ENCODE data around the gene MAPRE2.

MAPRE2 gene

GRCh38 chr18:35063875-35064690, 22.9 kb downstream of the MAPRE2 start:
- no peak for DNase-seq

- DNase-seq = no peak
Measured at GRCh38 chr18:35067454-35067853, 26.2 kb downstream of the MAPRE2 start.

- DNase-seq = no peak
Measured at GRCh38 chr18:35071819-35072247, 30.6 kb downstream of the MAPRE2 start.

- DNase-seq = no peak
Measured at GRCh38 chr18:35072616-35073015, 31.4 kb downstream of the MAPRE2 start.

GRCh38 chr18:35073186-35074105, 32.2 kb downstream of the MAPRE2 start:
- DNase-seq = no peak

- no peak for DNase-seq
Measured at GRCh38 chr18:35074581-35074980, 33.4 kb downstream of the MAPRE2 start.

- DNase-seq = no peak
Measured at GRCh38 chr18:35075132-35075531, 33.9 kb downstream of the MAPRE2 start.

- DNase-seq = no peak
Measured at GRCh38 chr18:35076135-35076924, 35.1 kb downstream of the MAPRE2 start.

- no peak for DNase-seq
Measured at GRCh38 chr18:35077937-35078336, 36.7 kb downstream of the MAPRE2 start.

- DNase-seq = no peak
Measured at GRCh38 chr18:35080058-35080457, 38.8 kb downstream of the MAPRE2 start.

GRCh38 chr18:35083174-35083712, 42.0 kb downstream of the MAPRE2 start:
- DNase-seq = no peak

- no peak for DNase-seq
Measured at GRCh38 chr18:35084494-35085449, 43.6 kb downstream of the MAPRE2 start.

GRCh38 chr18:35085450-35086380, 44.5 kb downstream of the MAPRE2 start:
- no peak for DNase-seq

GRCh38 chr18:35086704-35087103, 45.5 kb downstream of the MAPRE2 start:
- DNase-seq = no peak

GRCh38 chr18:35087726-35088125, 46.5 kb downstream of the MAPRE2 start:
- DNase-seq = no peak

- no peak for DNase-seq
Measured at GRCh38 chr18:35088921-35089320, 47.7 kb downstream of the MAPRE2 start.

- DNase-seq = no peak
Measured at GRCh38 chr18:35089382-35089781, 48.2 kb downstream of the MAPRE2 start.

- no peak for DNase-seq
Measured at GRCh38 chr18:35089891-35090550, 48.8 kb downstream of the MAPRE2 start.

GRCh38 chr18:35091841-35092240, 50.6 kb downstream of the MAPRE2 start:
- no peak for DNase-seq

Measured in NCI-H1048 (cell line).